Renal cortex interstitium (tissue), 11 donors: ENCODE results near the gene RCHY1. TPM values are rescaled to one million over a fixed set of nuclear protein-coding genes. Genes with fewer than 3 reads are reported as not detected.
A peak's percentile ranks its signal among the peaks of the same experiment; 100 is the strongest.
"Not testable (repeated sequence)": the region's sequence is repeated elsewhere in the genome, so short reads cannot be mapped to it uniquely, and the experiment has no call there.

ENCODE experiments used
- DNase-seq, 11 donors: peaks; one replicate each; pipeline ENCODE4 v3.0.0-alpha.2; 2013; ENCODE audit warnings: low read depth in 9 of 11, low spot score in 4 of 11; ENCODE audit errors: extremely low read depth in 1 of 11
- polyA plus RNA-seq, 3 donors: library from polyadenylated mRNA; unstranded; fragments of 120-200 nt; gene quantifications; one replicate each; pipeline ENCODE4 v1.2.1, GENCODE V29; 2013; ENCODE audit not compliant: insufficient read length in 3 of 3

RCHY1 gene
- polyA plus RNA-seq, 3 donors, result 46.3 to 63.1 (median 52.2) TPM

DNA sequence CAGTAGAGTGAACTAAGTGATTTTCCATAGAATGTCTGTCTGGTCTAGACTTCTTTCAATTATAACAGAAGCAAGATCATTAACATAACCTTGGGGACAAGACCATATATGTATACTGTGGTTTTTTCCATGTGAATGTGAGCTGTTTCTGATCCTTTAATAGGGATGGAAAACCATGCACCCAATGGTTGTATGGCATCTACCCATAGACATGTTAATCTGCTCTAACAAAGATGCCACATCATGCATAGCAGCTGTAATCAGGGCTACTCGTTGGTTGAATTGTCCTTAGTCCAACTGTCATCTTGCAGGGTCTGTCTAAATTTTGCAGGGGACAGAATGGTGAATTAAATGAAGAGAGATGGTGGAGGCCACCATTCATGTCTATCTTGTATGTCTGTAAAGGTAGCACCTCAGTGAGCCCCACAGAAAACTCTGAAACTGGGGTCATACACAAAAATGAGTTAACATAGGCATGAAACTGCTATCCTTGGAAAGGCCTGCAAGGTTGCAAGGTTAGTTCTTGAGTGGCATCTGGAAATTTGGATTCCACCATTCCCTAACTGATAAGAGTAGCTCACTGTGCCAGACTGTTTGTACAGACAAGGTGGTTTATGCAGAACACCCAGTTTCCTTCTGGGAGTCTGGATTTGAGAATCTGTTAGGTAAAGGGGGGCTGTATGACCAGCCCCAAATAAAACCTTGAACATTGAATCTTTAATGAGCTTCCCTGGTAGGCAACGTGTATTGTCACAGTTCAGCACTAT, 16.5 kb upstream of the RCHY1 start:
- no peak for DNase-seq

DNA sequence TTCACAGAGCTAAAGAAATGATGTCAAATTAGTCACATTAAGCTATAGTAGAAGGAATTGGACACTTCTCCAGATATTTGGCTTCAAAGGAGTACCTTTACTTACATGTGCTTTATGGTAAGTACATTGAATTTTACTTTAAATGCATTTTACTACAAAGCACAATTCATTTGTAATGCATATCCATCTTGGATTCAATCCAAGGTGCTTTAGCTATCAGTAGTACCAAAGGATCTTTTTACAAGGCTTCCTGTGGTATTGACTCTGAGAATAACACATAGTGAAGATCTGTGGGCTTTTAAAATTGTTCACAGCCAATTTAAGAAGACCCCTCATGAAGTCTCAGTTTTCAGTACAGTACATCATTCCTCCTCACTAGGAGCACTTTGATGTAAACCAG, 13.3 kb upstream of the RCHY1 start:
- DNase-seq, result no peak

DNA sequence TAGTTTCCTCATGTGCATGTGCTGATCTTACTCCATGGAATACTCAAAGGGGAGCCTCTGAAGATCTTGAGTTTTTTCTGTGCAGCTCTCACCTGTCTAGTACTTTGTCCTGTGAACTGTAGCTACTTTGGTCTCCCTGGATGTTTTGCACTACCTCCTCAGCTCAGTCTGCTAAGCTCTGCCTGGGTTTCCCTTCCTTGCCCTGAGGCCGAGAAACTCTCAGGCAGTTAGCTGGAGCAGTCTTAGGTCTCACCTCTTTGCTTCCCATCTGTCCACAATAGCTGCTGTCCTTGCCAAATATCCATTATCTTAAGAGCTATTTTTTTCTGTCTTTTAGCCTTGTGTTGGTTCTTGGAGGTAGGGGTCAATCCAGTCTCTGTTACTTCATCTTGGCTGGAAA, 11.7 kb upstream of the RCHY1 start:
- no peak for DNase-seq

DNA sequence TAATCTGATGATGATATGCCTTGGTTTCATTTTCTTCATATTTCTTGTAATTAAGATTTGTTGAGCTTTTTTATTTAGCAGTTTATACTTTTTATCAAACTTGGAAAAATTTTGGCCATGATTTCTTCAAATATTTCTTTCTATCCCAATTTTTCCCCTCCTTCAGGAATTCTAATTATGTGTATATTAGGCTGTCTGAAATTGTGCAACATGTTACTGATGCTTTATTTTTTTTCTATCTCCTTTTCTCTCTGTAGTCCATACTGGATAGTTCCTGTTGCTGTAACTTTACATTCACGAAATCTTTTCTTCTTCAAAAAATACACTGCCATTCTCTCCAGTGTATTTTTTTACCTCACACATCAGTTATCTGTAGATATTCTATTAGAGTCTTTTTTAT, 10.9 kb upstream of the RCHY1 start:
- no peak for DNase-seq

DNA sequence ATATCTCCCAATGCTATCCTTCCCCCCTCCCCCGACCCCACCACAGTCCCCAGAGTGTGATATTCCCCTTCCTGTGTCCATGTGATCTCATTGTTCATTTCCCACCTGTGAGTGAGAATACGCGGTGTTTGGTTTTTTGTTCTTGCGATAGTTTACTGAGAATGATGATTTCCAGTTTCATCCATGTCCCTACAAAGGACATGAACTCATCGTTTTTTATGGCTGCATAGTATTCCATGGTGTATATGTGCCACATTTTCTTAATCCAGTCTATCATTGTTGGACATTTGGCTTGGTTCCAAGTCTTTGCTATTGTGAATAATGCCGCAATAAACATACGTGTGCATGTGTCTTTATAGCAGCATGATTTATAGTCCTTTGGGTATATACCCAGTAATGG, 5.2 kb upstream of the RCHY1 start:
- DNase-seq, result not testable (repeated sequence)

DNA sequence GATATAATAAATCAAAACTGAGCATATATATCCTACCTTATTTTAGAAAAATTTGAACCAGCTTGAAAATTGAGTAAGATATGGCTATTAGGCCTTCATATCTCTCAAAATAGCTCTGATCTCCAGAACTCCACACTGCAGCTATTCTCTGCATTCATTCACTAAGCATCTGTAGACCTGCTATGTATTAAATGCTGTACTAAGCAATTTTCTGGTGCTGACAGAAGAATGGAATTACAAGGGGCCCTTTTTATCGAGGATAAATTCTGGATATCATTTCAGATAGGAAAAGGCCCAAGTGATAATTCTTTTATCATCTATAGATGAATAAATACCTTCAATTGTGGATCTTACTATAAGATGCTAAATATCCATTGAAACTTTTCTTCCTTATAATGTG, 1.9 kb upstream of the RCHY1 start:
- DNase-seq, result no peak

DNA sequence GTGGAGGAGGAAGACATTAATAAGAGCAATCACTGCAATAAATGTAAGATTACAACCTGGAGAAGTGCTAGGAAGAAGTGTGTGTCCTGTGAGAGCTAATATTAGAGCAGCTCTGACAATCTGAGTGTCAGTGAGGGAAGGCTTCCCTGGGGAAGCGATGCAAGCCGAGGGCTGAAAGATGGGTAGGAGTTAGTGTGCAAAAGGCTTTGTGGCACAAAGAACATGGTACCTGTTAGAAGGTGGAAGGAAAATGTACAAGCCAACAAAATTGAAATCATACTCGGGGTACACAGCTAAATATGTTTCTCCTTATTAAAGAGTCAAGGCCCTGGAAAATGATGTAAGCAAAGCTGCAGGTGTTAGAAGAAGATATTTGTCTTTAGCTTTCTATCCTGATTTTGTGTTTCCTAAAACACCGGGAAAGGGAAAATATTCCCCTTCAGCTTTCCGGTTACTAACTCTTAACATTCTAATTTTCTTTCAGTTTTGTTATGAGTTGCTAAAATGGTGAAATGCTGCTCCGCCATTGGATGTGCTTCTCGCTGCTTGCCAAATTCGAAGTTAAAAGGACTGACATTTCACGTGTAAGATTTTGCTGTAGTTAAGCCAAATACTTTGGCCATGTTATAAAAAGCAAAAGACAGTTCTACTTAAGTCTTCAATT, 878 bp upstream of the RCHY1 start:
- no peak for DNase-seq

DNA sequence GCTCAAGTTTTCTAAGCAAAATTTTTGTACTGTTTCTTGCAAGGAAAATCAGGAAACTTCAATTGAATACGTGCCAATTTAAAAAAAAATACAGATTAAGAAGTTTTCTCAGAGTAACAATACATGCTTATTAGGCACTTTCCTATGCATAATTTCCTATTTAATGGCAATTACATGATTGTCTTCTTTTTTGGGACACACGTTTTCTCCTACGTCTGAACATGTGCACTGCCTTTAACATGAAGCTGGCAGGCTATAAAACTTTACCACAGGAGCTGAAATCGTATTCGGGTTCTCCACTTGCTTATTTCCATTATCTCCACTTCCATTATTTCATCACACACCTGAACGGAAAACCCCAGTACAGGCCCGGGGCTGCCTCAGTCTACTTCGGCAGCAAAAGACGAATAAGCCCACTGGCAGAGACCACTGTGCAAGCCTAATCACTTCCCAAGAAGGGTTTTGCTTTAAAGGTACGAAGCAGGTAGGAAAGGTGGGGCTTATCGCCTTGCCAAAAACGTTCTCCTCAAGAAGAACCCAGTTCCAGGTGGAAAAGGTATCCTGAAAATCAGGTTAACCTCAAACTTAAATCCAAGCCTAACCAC, 575 bp downstream of the RCHY1 start:
- no peak for DNase-seq

DNA sequence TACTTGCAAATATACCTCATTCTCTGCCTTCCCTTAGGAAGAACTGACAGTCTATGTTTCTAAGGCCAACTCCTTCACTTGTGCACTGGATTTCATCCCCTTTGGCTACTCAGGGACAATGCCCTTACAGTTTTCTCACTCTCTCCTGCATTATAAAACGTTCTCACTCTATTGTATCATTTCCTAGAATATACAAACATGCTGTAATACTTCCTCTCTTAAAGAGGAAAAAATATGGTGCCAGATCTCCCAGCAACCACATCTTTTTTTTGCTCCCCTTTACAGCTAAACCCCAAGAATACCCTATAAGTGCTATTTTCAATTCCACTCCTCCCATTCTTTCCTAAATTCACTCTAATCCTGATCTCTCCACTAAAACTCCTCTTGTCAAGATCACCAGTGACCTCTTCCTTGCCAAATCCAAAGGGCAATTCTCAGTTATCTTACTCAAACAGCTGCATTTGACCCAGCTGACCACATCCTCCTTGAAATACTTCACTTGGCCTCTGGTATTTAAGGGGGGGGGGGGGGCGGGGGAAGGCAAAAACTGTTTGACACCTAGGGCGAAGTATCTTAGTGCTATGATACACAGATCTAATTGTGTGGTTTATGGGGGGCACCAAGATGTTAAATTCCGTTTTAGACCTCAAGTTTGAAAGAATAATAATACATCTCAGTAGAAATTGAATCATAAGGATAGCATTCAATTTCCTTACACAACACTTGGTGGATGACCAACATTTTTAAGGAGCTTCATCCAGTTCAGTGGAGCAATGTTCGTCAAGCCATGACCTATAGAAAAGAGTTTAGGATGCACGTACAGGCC, 1.6 kb downstream of the RCHY1 start:
- peak in 1 of 11 donors; percentile 7 for DNase-seq

DNA sequence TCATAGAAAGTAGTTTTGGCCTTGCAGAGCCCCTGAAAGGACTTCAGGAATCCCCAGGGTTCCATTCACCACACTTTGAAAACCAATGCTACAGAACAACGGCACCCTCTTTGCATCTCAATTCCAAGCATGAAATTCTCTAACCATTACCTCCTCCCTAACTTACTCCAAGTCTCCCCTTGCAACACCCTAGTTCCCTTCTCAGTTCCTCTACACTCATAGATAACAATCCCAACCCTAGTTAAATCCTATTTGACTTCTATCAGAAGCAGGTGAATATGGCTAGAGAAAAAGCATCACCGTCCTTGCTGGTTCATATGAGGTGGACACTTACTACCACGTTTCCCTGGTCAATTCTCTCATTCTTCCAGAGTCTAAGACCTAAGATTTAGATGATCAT, 2.4 kb downstream of the RCHY1 start:
- no peak for DNase-seq

DNA sequence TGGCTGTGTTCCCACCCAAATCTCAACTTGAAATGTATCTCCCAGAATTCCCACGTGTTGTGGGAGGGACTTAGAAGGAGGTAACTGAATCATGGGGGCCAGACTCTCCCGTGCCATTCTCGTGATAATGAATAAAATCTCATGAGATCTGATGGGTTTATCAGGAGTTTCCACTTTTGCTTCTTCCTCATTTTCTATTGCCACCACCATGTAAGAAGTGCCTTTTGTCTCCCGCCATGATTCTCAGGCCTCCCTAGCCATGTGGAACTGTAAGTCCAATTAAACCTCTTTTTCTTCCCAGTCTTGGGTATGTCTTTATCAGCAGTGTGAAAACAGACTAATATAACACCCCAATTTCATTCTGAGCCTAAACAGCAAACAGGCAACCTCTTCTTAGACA, 4.6 kb downstream of the RCHY1 start:
- not testable (repeated sequence) for DNase-seq

DNA sequence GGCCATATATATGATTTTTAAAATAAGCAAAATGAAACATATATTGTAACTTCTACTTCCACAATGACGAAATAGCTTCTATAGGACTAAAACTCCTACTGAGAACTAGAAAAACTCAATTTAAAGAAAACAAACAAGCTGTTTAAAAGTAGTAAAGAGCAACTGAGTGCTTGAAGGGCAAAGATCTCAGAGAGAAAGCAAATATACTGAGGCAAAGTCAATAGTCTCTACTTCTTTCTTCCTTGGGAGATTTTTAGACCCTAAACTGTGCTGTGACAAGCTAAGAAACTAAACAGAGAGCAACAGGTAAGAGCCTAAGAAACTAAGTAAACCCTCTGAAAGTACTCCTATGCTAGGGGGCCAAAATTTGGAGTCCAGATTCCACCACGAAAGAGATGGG, 8.6 kb downstream of the RCHY1 start:
- no peak for DNase-seq

DNA sequence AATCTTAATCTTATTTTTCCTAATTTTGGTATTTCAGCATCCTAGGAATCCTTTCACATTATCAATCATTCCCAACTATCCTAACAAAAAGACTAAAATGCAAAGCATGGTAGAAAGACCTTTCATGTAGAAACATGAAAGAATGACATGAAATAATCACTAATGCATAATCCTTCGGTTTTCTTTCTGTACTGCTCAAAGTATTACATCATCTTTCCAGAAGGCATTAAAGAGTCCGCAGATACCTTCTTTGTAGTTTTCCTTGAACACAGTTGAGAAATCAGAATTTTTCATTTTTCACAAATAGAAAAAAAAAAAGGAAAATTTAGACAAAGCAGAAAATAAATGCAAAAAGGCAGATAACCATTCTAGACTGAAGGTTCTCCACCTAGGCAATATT, 11.5 kb downstream of the RCHY1 start:
- DNase-seq, result no peak

DNA sequence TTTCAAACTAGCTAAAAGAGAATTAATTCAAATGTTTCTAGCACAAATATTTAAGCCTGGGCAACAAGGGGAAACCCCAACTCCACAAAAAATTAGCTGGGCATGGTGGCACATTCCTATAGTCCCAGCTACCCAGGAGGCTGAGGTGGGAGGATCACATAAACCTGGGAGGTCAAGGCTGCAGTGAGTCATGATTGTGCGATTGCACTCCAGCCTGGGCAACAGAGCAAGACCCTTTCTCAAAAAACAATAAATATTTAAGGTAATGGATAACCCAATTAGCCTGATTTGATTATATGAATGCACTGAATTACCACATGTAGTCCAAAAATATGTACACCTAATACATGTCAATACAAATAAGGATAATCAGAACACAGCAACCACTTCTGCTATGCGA, 14.3 kb downstream of the RCHY1 start:
- DNase-seq, result no peak

DNA sequence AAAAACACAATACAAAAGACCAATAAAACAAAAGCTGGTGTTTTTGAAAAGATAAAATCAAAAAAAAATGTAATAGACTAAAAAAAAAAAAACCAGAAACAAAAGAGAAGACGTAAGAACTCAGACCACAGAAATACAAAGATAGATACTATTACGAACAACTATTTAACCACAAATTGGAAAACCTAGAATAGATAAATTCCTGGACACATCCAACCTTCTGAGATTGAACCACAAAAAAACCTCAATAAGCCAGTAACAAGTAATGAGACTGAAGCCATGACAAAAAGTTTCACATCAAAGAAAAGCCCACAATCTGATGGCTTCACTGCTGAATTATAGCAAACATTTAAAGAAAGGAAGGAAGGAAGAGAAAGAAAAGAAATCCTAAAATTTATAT, 16.2 kb downstream of the RCHY1 start:
- DNase-seq, result no peak

DNA sequence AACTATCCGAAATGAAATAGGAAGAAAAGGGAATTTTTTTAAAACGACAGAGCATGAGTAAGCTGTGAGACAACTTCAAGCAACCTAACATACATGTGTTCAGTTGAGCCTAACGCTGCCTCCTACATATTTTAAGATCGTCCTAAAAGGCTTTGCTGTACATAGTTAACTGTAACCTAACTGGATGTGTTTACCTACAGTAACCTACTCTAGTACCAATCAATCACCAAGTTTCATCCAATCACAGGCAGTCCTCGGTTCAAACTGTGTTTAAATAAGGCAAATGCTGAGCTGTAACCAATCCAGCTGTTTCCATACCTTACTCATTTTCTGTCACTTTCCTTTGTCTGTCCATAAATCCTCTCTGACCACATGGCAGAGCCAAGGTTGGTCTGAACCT, 17.1 kb downstream of the RCHY1 start:
- DNase-seq, result no peak

DNA sequence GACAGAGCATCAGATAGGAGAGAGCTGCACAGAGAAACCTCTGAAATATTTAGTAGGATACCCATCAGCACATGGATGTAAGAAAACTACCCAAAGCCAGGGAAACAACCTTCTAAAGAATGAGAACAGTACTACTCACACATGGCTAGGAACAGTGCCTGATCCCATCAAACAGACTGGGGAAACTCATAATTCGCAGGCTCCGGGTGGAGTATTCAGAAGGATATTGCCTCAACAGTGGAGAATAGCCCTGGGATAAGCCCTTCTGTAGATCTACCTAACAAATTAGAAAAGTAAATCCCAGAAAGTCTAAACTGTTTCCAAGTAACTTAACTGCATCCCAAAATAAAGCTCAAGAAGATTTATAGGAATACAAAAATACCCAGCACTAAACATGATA, 17.8 kb downstream of the RCHY1 start:
- no peak for DNase-seq

DNA sequence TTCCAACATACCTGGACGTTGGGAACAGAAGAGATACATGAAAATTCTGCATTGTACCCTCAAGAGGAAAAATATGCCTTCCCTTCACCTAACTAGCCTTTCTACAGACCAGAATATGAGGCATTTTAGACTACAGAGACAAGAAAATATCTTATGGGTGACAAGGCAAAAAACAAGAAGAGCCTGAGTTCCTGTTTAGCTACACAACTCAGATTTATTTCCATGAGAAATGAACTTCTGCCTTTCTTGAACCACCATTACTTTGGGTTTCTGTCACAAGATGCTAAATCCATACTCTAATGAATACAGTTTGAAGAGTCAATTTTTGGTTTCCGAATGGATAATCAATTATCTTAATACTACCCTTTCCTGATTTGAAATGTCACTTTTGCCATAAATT, 18.7 kb downstream of the RCHY1 start:
- DNase-seq, result no peak

DNA sequence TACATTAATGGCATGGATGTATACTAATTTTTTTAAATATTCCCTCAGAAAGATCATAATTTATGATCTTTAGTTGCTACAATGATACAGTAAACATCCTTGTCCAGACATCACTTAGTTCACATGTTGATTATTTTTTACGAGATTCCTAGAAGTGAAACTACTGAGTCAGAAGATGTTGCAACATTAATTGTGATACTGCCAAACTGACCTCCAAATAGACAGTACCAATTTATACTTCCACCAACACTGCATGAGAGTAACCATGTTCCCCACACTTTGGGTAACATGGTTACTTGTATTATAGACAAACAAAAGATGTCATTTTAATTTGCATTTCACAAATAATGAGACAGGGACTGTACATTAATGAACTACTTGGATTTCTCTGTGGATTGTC, 19.6 kb downstream of the RCHY1 start:
- no peak for DNase-seq

DNA sequence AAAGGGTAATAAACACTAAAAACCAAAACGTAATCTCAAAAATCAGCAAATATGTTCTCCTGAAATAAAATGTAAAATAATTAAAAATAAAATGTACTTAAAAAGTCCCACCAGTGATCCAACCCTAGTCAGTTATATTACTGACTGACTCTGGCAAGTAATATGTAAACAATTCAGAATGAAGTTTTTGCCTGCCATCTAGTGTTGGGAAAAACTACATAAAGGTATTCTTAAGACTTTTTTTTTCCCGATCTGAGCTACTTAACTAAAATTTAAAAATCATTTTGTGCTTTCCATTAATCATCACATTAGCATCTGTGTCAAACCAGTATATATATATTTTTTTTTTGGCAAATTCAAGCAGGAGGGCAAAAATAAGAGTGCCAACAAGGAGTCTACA, 24.0 kb downstream of the RCHY1 start:
- peak in 3 of 11 donors; percentile 5 to 22 (median 10) for DNase-seq
